Measurements from ENCODE around the gene NCK2. TPM values are rescaled to one million over a fixed set of nuclear protein-coding genes. Genes with fewer than 3 reads are reported as not detected.

Gene NCK2
- polyA plus RNA-seq, 2 of the 4 experiments (the other 2 are of a cell fraction) = 17.1 to 17.8 TPM

GRCh38 chr2:105904938-105905337 is 160.2 kb downstream of the NCK2 start:
- H3K27ac ChIP-seq = no peak overlapping the region
- ChIA-PET CTCF (no interaction called here), POLR2A (no interaction called here)
- 2% methylated on average over 2 of the region's 2 CpGs for WGBS (ENCODE audit: missing lambda C conversion rate)
- FAIRE-seq (no peak), ATAC-seq (no peak), DNase-seq (ENCODE audit: low read depth in 1 of 2, low spot score in 1 of 2) (no peak)
- H3K9me3 ChIP-seq = no peaks in the 10 kb centered on the region
- H3K4me2 ChIP-seq = no peak overlapping the region
- H3K4me1 ChIP-seq = no peaks in the 10 kb centered on the region
- H3K4me3 ChIP-seq = no peak overlapping the region
- TF ChIP-seq, protein P1, sequence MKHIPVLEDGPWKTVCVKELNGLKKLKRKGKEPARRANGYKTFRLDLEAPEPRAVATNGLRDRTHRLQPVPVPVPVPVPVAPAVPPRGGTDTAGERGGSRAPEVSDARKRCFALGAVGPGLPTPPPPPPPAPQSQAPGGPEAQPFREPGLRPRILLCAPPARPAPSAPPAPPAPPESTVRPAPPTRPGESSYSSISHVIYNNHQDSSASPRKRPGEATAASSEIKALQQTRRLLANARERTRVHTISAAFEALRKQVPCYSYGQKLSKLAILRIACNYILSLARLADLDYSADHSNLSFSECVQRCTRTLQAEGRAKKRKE (CRISPR knock-in tag; IDR thresholded peaks at IDR 0.05; ENCODE audit: low read depth) = no peak
- TF ChIP-seq MAX (IDR thresholded peaks at IDR 0.05) (no peak), CEBPB (IDR thresholded peaks at IDR 0.05) (no peak)

DNA sequence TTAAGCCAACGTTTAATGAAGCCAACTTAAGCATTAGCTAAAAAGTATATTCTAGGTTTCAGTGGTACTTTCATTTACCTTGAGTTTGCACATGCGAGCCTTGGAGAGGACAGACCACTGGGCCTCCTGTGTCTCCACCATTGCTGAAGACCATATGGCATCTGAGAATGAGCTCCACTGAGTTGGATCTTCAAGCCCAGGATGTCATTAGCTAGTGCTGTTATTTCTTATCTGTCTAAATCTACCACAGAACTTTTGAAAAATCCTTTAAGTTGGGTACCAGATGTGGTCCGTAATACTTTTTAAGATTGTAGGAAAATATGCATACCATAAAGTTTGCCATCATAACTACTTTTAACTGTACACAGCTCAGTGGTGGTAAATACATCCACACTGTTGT is 161.8 kb downstream of the NCK2 start:
- Histone ChIP-seq H3K4me1 (no peaks in the 10 kb centered on the region), H3K9me3 (no peaks in the 10 kb centered on the region), H3K27ac (no peak overlapping the region), H3K4me2 (no peak overlapping the region), H3K4me3 (no peak overlapping the region)
- CTCF ChIA-PET = no interaction called here
- no peak for ATAC-seq
- POLR2A ChIA-PET = no interaction called here
- DNase-seq (ENCODE audit: low read depth in 1 of 2, low spot score in 1 of 2) = no peak
- WGBS (ENCODE audit: missing lambda C conversion rate) = 37% methylated on average over 3 of the region's 3 CpGs
- no peak for TF ChIP-seq MAFK (IDR thresholded peaks at IDR 0.05; ENCODE audit: partially characterized antibody)
- TF ChIP-seq RNF2 (IDR thresholded peaks at IDR 0.05; ENCODE audit: borderline replicate concordance, low read depth) = no peak
- TF ChIP-seq FOXS1 (CRISPR knock-in tag; IDR thresholded peaks at IDR 0.05) = no peak
- no peak for TF ChIP-seq ELK1 (IDR thresholded peaks at IDR 0.05; ENCODE audit: low read depth, low read length)
- no peak for FAIRE-seq

DNA sequence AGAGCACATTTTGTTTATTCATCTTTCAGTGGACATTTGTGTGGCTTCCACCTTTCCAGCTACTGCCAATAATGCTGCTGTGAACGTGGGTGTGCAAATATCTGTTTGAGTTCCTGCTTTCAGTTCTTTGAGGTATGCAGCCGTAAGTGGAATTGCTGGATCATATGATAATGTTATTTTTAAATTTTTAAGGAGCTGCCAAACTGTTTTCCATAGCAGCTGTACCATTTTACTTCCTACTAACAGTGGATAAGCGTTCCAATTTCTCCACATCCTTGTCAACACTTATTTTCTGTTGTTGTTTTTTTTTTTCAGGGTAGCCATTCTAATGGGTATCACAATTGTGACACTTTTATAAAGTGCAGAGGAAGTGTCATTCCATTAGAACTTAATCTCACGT is 162.5 kb downstream of the NCK2 start:
- ChIA-PET POLR2A (no interaction called here), CTCF (no interaction called here)
- WGBS (ENCODE audit: missing lambda C conversion rate) = 22% methylated on average over 4 of the region's 4 CpGs
- Histone ChIP-seq H3K4me1 (no peaks in the 10 kb centered on the region), H3K27ac (no peak overlapping the region), H3K4me2 (no peak overlapping the region), H3K9me3 (no peaks in the 10 kb centered on the region), H3K4me3 (no peak overlapping the region)
- no peak for DNase-seq (ENCODE audit: low read depth in 1 of 2, low spot score in 1 of 2)
- no peak for ATAC-seq
- FAIRE-seq = no peak
- TF ChIP-seq FOSB (CRISPR knock-in tag; IDR thresholded peaks at IDR 0.05) (no peak), MAZ (IDR thresholded peaks at IDR 0.05; ENCODE audit: borderline replicate concordance, low read depth, low read length) (no peak), CHD2 (IDR thresholded peaks at IDR 0.05; ENCODE audit: low read length, partially characterized antibody) (no peak), PHF8 (IDR thresholded peaks at IDR 0.05; ENCODE audit: borderline replicate concordance, low read depth) (no peak), ESRRA (IDR thresholded peaks at IDR 0.05; ENCODE audit: borderline replicate concordance, low read length) (no peak)

- Histone ChIP-seq H3K9me3 (no peaks in the 10 kb centered on the region), H3K27ac (no peak overlapping the region), H3K4me2 (no peak overlapping the region), H3K4me3 (no peak overlapping the region), H3K4me1 (no peaks in the 10 kb centered on the region)
- ATAC-seq (no peak), FAIRE-seq (no peak), DNase-seq (ENCODE audit: low read depth in 1 of 2, low spot score in 1 of 2) (no peak)
- WGBS (ENCODE audit: missing lambda C conversion rate) = 39% methylated on average over 4 of the region's 4 CpGs
- CTCF ChIA-PET = no interaction called here
- POLR2A ChIA-PET = no interaction called here
- TF ChIP-seq MAX (IDR thresholded peaks at IDR 0.05) (no peak), HDAC2 (IDR thresholded peaks at IDR 0.05) (no peak), ZSCAN20 (CRISPR knock-in tag; IDR thresholded peaks at IDR 0.05) (no peak), KDM1A (IDR thresholded peaks at IDR 0.05; ENCODE audit: low read depth) (no peak), HEYL (CRISPR knock-in tag; IDR thresholded peaks at IDR 0.05) (no peak), CBX2 (IDR thresholded peaks at IDR 0.05; ENCODE audit: borderline replicate concordance, low read depth) (no peak), HOXA7 (CRISPR knock-in tag; IDR thresholded peaks at IDR 0.05) (no peak), GATA3 (IDR thresholded peaks at IDR 0.05; ENCODE audit: borderline replicate concordance) (no peak), ZNF302 (CRISPR knock-in tag; IDR thresholded peaks at IDR 0.05) (no peak)
Measured at GRCh38 chr2:105909215-105909614, 164.5 kb downstream of the NCK2 start.

Measured in A549 (cell line).